Measurements from ENCODE around the gene ST3GAL6.

Gene ST3GAL6

DNA sequence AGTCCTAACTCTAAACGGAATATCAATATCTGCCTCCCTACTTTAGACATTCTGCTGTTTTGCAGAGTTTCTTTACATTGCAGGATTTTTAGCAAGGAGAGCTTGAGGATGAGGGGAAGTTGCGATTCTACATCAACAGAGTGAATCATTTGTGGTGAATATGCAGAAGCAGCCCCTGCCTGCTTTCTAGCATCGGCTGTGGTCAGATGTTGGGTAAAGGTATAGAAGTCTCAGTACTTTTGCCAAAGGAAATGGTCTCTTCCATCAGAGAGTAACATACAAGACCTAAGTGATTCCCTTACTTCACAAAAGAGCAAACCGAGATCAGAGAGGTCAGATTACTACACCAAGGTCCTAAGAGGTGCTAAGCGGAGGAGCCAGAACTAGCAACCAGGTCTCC lies 15.2 kb downstream of the ST3GAL6 start:
- FAIRE-seq: no peak

DNA sequence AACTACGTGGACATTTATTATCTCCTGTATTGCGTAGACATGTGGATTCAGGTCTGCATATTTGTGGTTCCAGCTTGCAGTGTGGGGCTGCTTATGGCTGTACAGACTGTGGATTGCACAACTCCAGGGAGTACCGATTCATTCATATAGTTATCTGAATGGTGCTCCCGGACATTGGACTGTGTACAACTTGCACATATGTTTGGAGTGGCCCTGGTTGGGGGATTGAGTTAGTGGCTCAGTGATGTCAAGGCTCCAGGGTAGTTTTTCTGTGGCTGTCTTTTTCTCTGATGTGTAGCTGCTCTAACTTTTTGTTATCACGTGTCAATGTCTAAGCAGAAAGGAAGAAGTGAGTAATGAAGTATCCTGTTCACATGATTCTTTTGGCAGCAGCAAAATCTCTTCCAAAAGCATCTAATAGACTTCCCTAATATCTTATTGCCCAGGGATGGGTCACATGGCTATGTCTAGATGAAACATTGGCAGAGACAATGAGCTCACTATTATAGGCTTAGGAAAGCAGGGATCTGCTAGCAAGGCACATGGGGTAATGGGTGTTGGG lies 15.8 kb downstream of the ST3GAL6 start:
- FAIRE-seq: no peak

- no peak for FAIRE-seq
These were observed 16.6 kb downstream of the ST3GAL6 start for GRCh38 chr3:98779541-98780335.

DNA sequence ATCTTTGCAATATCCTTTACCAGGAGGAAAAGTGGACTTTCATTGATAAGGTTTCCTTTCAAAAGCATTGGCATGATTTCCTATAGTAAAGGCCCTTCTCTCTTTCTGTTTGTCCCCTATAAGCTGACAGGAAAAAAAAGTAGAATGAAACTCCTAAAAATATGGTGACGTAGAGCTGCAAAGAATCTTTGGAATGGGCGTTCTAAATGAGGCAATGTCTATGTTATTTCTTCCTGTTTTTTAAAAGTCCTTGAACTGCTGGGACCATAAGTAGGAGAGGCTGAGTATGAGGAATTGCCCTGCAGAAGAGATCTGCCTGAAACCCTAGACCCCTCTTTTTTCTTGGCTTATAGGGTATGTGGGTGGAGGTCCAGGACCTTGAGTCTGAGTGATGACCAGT lies 17.2 kb downstream of the ST3GAL6 start:
- FAIRE-seq: no peak

DNA sequence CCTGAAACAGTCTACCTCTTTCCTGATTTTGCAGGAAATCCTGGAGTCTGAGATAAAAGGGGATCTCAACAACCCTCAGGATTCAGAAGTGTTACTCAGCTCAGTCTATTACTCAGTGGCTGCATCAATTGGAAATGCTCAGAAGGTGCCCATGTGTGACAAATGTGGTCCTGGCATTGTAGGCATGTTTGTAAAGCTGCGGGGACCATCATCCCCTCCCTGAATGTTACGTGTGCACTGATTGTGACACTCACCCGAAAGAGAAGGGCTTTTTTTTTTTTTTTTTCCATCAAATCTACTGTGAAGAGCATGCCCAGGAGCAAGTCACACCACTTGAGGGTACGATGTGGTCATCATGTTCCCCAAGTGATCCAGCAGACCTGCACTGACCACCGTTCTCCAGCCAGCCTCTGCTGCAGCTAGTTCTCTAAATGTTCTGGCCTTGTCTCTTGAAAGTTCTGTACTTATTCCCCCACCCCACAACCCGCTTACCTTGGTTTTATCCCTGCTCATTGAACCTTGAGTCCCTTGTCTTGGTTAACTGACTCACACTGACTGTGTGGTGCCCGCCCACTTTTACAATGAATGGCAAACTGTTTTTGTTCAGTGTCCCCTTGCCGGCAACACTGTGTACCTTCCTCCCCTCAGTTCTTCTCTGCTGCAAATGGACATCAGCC lies 19.8 kb downstream of the ST3GAL6 start:
- FAIRE-seq: no peak

DNA sequence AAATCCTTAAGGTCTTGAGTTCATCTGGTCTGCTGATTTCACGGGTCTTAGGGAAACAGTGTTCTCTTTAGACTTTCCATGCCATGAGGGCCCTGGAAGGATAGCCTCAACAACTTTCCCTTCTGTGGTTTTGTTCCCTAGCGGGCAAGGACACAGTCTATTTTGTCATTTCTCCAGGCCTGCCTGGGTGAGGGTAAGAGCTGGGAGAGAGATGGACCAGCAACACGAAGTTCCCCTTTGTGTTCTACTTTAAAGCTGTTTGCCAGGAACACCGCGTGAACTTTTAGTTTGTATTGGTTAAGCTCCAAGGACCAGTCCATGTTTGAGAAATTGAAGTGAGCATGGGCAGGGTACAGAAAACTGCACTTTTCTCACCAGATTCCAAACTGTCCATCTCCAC lies 20.9 kb downstream of the ST3GAL6 start:
- FAIRE-seq: no peak

DNA sequence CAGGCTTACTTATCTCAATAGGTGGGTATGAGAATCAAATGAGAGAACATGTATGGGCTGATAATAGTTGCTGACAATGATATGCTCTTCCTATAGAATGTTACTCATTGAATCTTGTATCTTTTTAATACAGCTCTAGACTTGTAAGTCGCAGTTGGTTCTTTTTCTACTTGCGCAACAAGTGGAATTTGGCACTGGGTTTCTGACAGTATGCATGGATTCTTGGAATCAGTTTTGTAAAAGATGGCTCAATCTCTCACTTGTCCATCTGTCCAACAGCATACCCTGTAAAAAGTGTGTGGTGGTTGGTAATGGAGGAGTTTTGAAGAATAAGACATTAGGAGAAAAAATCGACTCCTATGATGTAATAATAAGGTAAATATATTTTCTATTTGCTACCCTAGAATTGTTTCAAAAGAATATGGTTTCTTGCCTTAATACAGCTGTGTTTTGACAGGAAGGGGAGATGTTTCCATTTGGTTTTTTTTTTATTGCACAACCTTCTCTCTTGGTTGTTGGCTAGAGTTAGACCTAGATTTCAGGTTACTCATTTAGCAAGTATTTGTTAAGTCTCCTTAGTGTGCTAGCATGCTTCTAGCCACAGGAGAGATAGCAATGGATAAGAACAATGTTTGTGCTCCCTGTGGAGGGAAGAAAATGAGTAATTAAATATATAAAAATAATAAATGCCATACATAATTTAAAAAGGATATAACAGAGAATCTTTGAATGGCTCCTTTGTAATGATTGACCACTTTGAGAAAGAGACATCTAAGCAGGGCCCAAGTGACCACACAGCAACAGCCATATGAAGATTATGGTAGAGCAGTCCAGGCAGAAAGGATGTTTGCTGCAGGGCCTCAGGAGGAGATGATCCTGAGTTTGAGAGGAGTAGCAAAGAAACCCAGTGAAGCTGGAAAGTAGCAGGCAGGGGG lies 21.8 kb downstream of the ST3GAL6 start:
- FAIRE-seq: no peak

DNA sequence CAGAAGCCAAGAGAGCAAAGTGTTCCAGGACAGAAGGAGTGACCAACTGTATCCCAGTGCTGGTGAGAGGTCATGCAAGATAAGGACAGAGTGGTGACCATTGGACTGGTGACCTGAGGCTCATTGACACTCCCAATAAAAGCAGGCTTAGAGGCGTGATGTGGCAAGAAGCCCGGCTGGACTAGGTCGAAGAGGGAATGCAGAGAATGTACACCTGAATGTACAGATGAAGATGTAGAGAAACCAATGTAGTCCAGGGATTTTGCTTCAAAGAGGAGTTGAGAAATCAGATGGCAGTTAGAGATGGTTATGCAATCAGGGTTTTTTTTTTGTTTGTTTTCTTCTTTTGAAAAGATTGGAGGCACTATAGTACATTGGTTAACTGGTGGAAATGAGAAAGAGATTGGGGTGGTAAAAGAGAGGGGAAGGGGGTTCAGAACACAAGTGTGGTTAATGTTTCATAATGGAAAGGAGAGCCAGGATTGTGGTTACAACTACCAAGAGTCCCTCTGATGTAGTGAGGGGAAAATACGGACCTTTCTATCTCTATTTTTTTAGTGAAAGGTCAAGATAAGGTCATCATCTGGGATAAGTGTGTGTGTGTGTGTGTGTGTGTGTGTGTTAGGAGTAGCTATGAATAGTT lies 23.3 kb downstream of the ST3GAL6 start:
- no peak for FAIRE-seq

GRCh38 chr3:98787181-98787580 lies 24.0 kb downstream of the ST3GAL6 start:
- FAIRE-seq: no peak

DNA sequence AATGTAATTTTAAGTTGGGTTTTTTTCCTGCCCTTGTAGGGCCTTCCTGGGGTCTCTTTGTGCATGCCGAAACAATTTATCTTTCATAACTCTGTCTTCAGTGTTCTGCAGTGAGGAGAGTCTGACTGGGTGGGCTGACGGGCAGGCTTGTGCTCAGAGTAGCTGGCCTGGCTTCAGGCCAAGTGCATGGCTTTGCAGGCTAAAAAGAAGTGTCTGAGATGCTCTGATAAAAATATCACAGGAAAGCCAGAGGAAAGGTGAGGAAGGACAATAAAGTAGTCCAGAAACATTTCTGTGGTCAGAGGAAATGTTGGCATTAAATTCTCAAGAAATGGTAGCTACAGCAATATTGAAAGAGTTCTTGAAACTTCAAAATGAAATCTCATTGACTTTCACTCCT lies 25.5 kb downstream of the ST3GAL6 start:
- FAIRE-seq: no peak

GRCh38 chr3:98791341-98792325 lies 28.5 kb downstream of the ST3GAL6 start:
- FAIRE-seq: no peak

GRCh38 chr3:98793971-98794370 lies 30.8 kb downstream of the ST3GAL6 start:
- FAIRE-seq: no peak

DNA sequence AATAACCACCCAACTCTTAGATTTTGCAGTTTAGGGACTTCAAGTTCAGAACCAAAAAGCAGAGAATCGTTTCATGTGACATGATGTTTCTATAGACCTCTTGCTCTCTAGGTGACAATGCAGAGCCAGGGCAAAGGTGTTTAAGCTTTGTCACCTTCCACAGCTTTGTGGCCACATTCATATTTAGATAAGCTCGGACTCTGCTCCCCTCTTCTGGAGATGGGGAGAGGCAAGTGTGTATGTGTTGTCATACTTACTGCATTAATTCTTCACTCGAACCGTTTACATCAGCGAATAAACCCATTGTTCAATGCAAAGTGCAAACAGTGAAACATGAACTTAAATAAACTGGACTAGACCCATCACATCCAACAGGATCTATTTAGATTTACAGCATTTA lies 33.2 kb downstream of the ST3GAL6 start:
- no peak for FAIRE-seq

- no peak for FAIRE-seq
These were observed 34.8 kb downstream of the ST3GAL6 start for GRCh38 chr3:98797905-98798304.

DNA sequence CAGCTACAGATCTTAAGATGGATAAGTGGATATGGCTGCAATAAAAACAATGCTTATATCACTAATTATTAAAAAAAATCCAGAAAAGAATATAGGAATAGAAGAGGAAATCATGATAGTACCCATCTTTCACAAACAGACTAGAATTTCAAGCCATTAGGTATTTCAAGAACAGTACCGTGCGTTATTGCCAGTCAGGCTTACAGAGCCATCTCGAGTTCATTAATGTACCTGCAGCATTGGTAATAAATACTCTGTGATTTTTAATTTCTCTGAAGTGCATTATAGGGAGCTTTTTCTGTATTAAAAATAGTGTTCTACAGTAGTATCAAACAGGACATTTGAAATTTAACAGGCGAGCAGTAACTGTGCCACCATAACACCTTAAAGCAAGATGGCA lies 35.7 kb downstream of the ST3GAL6 start:
- no peak for FAIRE-seq

GRCh38 chr3:98799479-98799878 lies 36.3 kb downstream of the ST3GAL6 start:
- FAIRE-seq: no peak

DNA sequence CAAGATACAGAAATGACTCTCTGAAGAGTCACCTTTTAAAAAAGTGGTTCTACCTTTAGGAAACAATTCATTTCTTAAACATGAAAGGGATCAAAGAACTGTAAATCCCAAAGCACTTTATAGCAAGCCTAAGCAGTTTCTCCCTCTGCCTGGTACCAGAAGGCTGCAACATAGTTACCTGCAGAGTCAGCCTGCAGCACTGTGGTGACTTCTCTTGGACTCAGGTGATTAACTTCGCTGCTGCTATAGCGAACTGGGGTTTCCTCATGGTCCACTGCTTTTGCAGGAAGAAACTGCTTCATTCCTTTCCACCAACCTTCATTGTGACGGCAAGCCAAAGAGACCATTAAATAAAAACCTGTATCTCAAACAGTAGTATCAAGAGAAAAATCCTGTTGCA lies 37.3 kb downstream of the ST3GAL6 start:
- FAIRE-seq: no peak

DNA sequence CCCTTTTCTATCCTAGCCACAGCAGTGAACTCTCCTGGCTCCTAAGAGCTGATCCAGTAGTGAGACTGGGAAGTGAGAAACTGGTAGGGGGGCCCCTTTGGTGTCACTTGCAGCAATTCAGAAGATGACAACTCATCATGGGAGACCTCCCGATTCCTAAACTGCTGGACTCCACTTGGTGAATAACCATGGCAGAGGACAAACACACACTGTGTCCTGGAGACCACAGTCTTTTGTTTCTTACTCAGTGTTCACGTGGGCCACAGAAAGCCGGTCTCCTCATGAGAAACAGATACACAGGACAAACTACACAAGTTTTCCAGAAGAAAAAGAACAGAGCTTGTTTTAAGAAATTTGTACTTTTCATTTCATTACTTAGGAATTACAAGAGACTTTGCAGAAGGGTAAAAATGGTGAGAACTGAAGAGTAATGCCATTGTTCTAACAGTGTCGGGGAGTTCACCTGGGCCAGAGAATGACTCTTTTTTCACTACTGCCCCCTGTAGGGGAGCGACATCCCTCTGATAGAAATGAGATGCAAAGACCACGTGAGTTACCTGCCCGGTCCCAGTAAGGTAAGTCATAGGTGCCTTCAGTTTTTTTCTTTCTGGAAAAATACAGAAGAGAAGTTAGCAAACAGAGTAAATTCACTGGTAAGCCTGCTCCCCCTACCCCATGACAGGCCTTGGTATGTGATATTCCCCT lies 38.1 kb downstream of the ST3GAL6 start:
- no peak for FAIRE-seq

GRCh38 chr3:98805571-98805970 lies 42.4 kb downstream of the ST3GAL6 start:
- FAIRE-seq: no peak

- FAIRE-seq: no peak
These were observed 43.4 kb downstream of the ST3GAL6 start for GRCh38 chr3:98806521-98806920.

DNA sequence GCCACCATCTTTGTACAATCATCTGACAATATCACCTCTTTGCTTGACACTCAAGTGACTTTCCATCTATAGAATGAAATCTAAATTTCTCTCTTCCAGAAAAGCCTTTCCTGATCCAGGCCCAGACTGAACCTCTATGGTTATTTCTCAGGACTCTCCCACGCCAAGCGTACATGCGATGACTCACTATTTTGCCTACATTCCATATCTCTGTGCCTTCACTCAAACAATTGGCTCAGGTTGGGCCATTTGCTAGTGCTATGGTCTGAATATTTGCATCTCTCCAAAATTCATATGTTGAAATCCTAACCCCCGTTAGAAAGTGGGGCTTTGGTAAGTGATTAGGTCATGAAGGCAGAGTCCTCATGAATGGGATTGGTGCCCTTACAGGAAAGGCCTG lies 43.9 kb downstream of the ST3GAL6 start:
- no peak for FAIRE-seq
